ENCODE data around the gene CD79A. TPM values are rescaled to one million over a fixed set of nuclear protein-coding genes. Genes with fewer than 3 reads are reported as not detected.

Gene CD79A
- total RNA-seq, 1 experiment from 2014 or later = 0.69 TPM

GRCh38 chr19:41861846-41862245, 15.2 kb upstream of the CD79A start:
- H3K79me2 ChIP-seq (ENCODE audit: insufficient read depth, low read length) = peaks cover 66% of the 10 kb centered on the region

More at GRCh38 chr19:41861846-41862245, 15.2 kb upstream of the CD79A start:
- POLR2A ChIA-PET = interaction anchor here (0.6 to 3.2 kb wide), 3 partner anchors 11 to 97 kb away, joined by 4 to 18 read pairs (median 4); partner anchors contain the start of genes ARHGEF1 and RABAC1
- Histone ChIP-seq H3K4me3 (replicated peaks in 1 of 2; ENCODE audit: low read depth in 1 of 2, low read length in 2 of 2) (peak overlapping the region; percentile 73 to 100), H3K9me3 (ENCODE audit: control insufficient read depth in 1 of 2, insufficient read depth in 1 of 2, low read depth in 1 of 2, low read length in 2 of 2) (no peaks in the 10 kb centered on the region), H3K9ac (ENCODE audit: low read length) (peak overlapping the region; percentile 96), H3K27me3 (ENCODE audit: insufficient read depth, low read length) (no peaks in the 10 kb centered on the region), H3K27ac (ENCODE audit: low read depth, low read length) (peak overlapping the region; percentile 99), H2AFZ (ENCODE audit: low read depth, low read length, poor library complexity, severe bottlenecking) (no peak overlapping the region), H3K4me1 (ENCODE audit: control insufficient read depth in 1 of 2, insufficient read depth in 2 of 2, low read length in 2 of 2) (peaks cover 26 to 59% of the 10 kb centered on the region in 2 experiments), H4K20me1 (ENCODE audit: insufficient read depth) (peaks cover 30% of the 10 kb centered on the region; the same call in 1 of the 2 replicates), H3K4me2 (ENCODE audit: low read length) (peak overlapping the region; percentile 88), H3K9me2 (ENCODE audit: insufficient read depth) (no peaks in the 10 kb centered on the region), H3K36me3 (ENCODE audit: control insufficient read depth in 1 of 2, insufficient read depth in 2 of 2, low read length in 2 of 2) (peaks cover 52 to 60% of the 10 kb centered on the region in 2 experiments)
- no peak for DNase-seq (ENCODE audit: low read depth, low spot score)
- no peak for ATAC-seq
- intact Hi-C loops (cut with micrococcal nuclease) = no loop called here
- TF ChIP-seq ELF1 (IDR thresholded peaks at IDR 0.05; ENCODE audit: borderline replicate concordance, low read depth) (no peak), MAX (IDR thresholded peaks at IDR 0.05) (no peak), EZH2phosphoT487 (IDR thresholded peaks at IDR 0.05; ENCODE audit: borderline replicate concordance) (no peak), SRF (IDR thresholded peaks at IDR 0.05; ENCODE audit: low read depth) (no peak), CEBPB (IDR thresholded peaks at IDR 0.05; ENCODE audit: low read depth) (no peak), ZFX (IDR thresholded peaks at IDR 0.05) (no peak), FOSL1 (IDR thresholded peaks at IDR 0.05; ENCODE audit: low read depth) (no peak), ZNF274 (IDR thresholded peaks at IDR 0.05; ENCODE audit: low read depth, low read length) (no peak)
- TF ChIP-seq, protein P1, sequence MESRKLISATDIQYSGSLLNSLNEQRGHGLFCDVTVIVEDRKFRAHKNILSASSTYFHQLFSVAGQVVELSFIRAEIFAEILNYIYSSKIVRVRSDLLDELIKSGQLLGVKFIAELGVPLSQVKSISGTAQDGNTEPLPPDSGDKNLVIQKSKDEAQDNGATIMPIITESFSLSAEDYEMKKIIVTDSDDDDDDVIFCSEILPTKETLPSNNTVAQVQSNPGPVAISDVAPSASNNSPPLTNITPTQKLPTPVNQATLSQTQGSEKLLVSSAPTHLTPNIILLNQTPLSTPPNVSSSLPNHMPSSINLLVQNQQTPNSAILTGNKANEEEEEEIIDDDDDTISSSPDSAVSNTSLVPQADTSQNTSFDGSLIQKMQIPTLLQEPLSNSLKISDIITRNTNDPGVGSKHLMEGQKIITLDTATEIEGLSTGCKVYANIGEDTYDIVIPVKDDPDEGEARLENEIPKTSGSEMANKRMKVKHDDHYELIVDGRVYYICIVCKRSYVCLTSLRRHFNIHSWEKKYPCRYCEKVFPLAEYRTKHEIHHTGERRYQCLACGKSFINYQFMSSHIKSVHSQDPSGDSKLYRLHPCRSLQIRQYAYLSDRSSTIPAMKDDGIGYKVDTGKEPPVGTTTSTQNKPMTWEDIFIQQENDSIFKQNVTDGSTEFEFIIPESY (IDR thresholded peaks at IDR 0.05; ENCODE audit: extremely low read depth, insufficient replicate concordance, low read length) = no peak
- CTCF ChIA-PET = no interaction called here
- RAD21 ChIA-PET (ENCODE audit: low non-redundant PET in 1 of 2, low total read pairs in 2 of 2, uncharacterized antibody in 2 of 2, unreplicated experiment in 2 of 2) = no interaction called here
- no TSS peak for BruUV-seq (replicated peaks)

Measured in HCT116 (cell line).